Gastrocnemius medialis (tissue), 4 donors: Measurements from ENCODE around the gene PRKN. TPM values are rescaled to one million over a fixed set of nuclear protein-coding genes. Genes with fewer than 3 reads are reported as not detected.
A peak's percentile ranks its signal among the peaks of the same experiment; 100 is the strongest.

ENCODE experiments used
- ATAC-seq, 2 donors: fragments of 150-250 bp; one replicate each; pipeline ENCODE4 v1.9.1; 2016
- DNase-seq, 2 donors: peaks; one replicate each; pipeline ENCODE4 v3.0.0-alpha.2; 2019
- H3K27ac ChIP-seq, 4 donors: fragments of 200-600 bp; sonication (generic); 1 replicate in 1 of 4; 2 replicates in 3 of 4; pipeline ENCODE4 v1.5.1; 2016 to 2018; ENCODE audit warnings: mild to moderate bottlenecking in 2 of 4, moderate library complexity in 1 of 4
- H3K27me3 ChIP-seq, 3 donors: fragments of 200-600 bp; sonication (generic) in 2 of 3; 1 replicate in 1 of 3; 2 replicates in 2 of 3; pipeline versions ENCODE4 v1.5.1 to v1.6.0; 2016 to 2019; ENCODE audit warnings: mild to moderate bottlenecking in 1 of 3, moderate library complexity in 1 of 3
- H3K36me3 ChIP-seq, 2 donors: fragments of 200-600 bp; sonication (generic) in 1 of 2; one replicate each; pipeline ENCODE4 v1.5.1; 2017 to 2018
- H3K4me1 ChIP-seq, 2 donors: fragments of 200-600 bp; sonication (generic) in 1 of 2; one replicate each; pipeline ENCODE4 v1.5.1; 2016 to 2017; ENCODE audit warnings: mild to moderate bottlenecking in 2 of 2
- H3K4me3 ChIP-seq, 4 donors: fragments of 200-600 bp; sonication (generic) in 3 of 4; 1 replicate in 1 of 4; 2 replicates in 3 of 4; pipeline ENCODE4 v1.5.1; 2016 to 2019; ENCODE audit warnings: mild to moderate bottlenecking in 2 of 4
- H3K9me3 ChIP-seq, 3 donors: fragments of 200-600 bp; sonication (generic) in 2 of 3; 1 replicate in 1 of 3; 2 replicates in 2 of 3; pipeline ENCODE4 v1.5.1; 2016 to 2019
- POLR2A ChIP-seq, 2 donors: fragments of 450-650 bp; IDR thresholded peaks; one replicate each; pipeline ENCODE4 v1.6.1; 2017; ENCODE audit warnings: antibody characterized with exemption in 2 of 2, mild to moderate bottlenecking in 2 of 2, moderate library complexity in 2 of 2
- in situ Hi-C, 4 donors: fragments of 200-750 bp; cut with MboI; loops; one replicate each; pipeline versions ENCODE4 v1.15.0 to v1.8.0; 2017; ENCODE audit warnings: low sequenced_read_pairs in 4 of 4
- intact Hi-C: fragments of 100-400 bp; cut with DNase I; formaldehyde crosslinking; loops from one replicate; pipeline ENCODE4 v1.15.1; 2023; ENCODE audit warnings: low total_unique reads
- total RNA-seq, 4 donors: library from RNA; depleted of rRNA; stranded (reverse); fragments of >200 nt; gene quantifications; one replicate each; pipeline versions ENCODE4 v1.1.0 to v1.2.3, GENCODE V29; 2016
- TF ChIP-seq, protein P1 (sequence below), 5 experiments: fragments of 450-650 bp in 3 of 5; fragments of 200-600 bp in 2 of 5; sonication (generic) in 2 of 5; IDR thresholded peaks in 4 of 5; conservative IDR thresholded peaks in 1 of 5; 1 replicate in 4 of 5; 2 replicates in 1 of 5; pipeline ENCODE4 v1.5.1; 2016 to 2019; ENCODE audit warnings: antibody characterized with exemption in 5 of 5, mild to moderate bottlenecking in 3 of 5, moderate library complexity in 3 of 5

PRKN gene
- total RNA-seq, 4 donors from 2014 or later: 8.4 to 21.6 (median 13.7) TPM

DNA sequence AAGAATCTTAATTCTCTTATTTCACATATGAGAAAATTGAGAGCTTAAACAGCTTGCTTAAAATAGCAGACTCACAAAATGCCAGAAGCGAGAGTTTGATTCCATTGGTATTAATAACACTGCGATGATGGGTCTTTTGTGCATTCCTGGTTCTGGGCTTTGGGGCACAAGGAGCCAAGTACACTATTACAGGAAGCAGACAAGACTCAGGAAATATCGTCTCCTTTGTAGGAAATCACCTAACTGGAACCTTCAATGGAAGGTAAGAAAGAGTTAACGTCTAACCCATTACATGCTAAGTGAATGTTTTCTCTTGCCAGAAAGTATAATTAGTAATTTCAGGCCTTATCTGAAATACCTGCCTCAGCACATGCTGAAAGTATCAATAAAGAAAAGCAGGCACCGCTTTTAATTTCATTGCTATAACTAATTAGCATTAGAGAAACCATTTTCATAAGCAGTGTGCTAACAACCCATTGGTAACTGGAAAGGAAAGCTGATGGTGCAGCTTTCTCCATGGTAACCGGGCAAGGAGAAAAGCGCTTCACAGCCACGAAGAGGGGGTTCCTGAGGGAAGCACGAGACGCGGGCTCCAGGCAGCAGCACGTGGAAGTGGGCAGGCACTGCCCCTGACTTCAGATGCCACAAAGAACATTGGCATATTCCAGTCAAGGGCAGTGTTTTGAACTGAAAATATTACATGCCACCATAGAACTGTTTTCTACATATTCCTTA is 1247.0 kb downstream of the PRKN start:
- no peak for ATAC-seq
- Histone ChIP-seq H3K36me3 (no peaks in the 10 kb centered on the region), H3K9me3 (no peaks in the 10 kb centered on the region), H3K4me3 (no peak overlapping the region), H3K27ac (no peak overlapping the region), H3K4me1 (peaks cover 22 to 26% of the 10 kb centered on the region in 2 donors), H3K27me3 (no peaks in the 10 kb centered on the region)
- in situ Hi-C loops: no loop called here
- no peak for DNase-seq
- intact Hi-C loops: loop anchor here (5.0 kb wide), 1 partner anchor 43 kb away; no protein-coding TSS in a partner anchor
- TF ChIP-seq, protein P1, sequence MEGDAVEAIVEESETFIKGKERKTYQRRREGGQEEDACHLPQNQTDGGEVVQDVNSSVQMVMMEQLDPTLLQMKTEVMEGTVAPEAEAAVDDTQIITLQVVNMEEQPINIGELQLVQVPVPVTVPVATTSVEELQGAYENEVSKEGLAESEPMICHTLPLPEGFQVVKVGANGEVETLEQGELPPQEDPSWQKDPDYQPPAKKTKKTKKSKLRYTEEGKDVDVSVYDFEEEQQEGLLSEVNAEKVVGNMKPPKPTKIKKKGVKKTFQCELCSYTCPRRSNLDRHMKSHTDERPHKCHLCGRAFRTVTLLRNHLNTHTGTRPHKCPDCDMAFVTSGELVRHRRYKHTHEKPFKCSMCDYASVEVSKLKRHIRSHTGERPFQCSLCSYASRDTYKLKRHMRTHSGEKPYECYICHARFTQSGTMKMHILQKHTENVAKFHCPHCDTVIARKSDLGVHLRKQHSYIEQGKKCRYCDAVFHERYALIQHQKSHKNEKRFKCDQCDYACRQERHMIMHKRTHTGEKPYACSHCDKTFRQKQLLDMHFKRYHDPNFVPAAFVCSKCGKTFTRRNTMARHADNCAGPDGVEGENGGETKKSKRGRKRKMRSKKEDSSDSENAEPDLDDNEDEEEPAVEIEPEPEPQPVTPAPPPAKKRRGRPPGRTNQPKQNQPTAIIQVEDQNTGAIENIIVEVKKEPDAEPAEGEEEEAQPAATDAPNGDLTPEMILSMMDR (IDR thresholded peaks at IDR 0.05 in 4 of 5, conservative IDR thresholded peaks at IDR 0.05 in 1 of 5): no peak
- no peak for TF ChIP-seq POLR2A (IDR thresholded peaks at IDR 0.05)

DNA sequence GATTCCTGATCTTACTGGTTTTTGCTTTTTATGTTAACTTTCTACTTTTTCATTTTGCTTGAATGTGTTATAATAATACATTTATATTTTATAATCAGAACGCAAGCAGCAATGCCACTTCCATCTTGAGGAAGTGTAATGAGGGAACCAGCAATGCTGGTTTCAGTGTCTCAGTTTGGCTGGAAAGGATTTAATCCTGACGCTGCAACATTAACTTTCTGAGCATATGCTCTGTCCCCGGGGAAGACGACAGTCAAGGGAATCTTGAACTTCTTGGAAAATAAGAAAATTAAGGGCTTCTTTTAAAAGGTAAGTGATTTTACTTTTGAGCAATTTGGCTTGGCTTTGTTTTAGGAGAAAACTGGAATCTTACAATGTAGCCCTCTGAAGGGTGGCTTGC is 1248.2 kb downstream of the PRKN start:
- intact Hi-C loops: no loop called here

DNA sequence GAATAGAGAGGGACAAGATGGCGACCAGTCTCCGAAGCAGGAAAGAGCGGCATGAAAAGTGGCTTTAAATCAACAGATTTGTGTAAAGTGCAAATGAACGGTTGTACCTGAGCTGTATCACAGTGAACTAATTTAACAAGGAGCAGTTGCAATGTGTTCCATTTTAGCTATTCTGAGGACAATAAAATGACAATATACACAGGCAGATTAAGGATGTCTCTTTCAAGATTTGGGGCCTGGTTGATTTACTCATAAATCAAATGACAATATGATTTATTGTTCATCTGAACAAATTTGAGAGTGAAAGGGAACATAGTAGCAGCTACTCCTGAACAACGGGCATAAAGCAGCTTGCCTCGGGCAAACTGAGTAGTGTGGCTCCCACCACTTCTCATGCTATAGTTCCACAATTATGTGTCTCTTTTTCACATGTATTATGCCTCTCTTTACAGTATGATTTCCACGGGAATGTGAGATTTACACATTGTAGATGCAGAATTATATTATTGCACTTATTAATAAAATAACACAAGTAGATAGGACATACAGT is 1249.6 kb downstream of the PRKN start:
- no peaks in the 10 kb centered on the region for H3K9me3 ChIP-seq
- TF ChIP-seq, protein P1 (IDR thresholded peaks at IDR 0.05 in 4 of 5, conservative IDR thresholded peaks at IDR 0.05 in 1 of 5): no peak
- TF ChIP-seq POLR2A (IDR thresholded peaks at IDR 0.05): no peak
- no peaks in the 10 kb centered on the region for H3K36me3 ChIP-seq
- intact Hi-C loops: no loop called here
- H3K4me3 ChIP-seq: no peak overlapping the region
- H3K27ac ChIP-seq: no peak overlapping the region
- no peak for DNase-seq
- H3K4me1 ChIP-seq: peaks cover 19 to 26% of the 10 kb centered on the region in 2 donors
- in situ Hi-C loops: no loop called here
- ATAC-seq: no peak
- H3K27me3 ChIP-seq: no peaks in the 10 kb centered on the region

More for the DNA sequence above, 1248.2 kb downstream of the PRKN start:
- DNase-seq (no peak), ATAC-seq (no peak)
- in situ Hi-C loops: no loop called here
- TF ChIP-seq POLR2A (IDR thresholded peaks at IDR 0.05): no peak
- TF ChIP-seq, protein P1 (IDR thresholded peaks at IDR 0.05 in 4 of 5, conservative IDR thresholded peaks at IDR 0.05 in 1 of 5): no peak
- Histone ChIP-seq H3K27me3 (no peaks in the 10 kb centered on the region), H3K4me3 (no peak overlapping the region), H3K27ac (no peak overlapping the region), H3K4me1 (peaks cover 22 to 26% of the 10 kb centered on the region in 2 donors), H3K9me3 (no peaks in the 10 kb centered on the region), H3K36me3 (no peaks in the 10 kb centered on the region)

DNA sequence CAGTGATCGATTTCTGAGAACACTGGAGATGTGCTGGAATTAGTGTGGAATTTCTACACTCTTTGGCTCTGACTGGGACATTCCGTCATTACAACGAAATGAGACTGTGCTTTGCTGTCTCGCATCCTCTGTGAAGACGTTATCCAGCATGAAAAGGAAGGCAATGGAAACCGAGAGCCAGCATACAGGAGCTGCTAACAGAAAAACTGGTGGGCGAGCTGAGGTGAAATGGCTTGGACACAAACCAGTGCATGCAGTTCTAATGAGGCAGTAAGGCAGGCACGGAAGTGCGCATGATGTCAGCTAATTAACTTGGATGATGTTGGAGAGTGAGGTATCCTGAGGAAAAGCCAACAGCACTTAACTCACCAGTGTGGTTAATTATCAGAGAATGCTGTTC is 1250.9 kb downstream of the PRKN start:
- no peaks in the 10 kb centered on the region for H3K36me3 ChIP-seq
- H3K27me3 ChIP-seq: no peaks in the 10 kb centered on the region
- ATAC-seq (peak; percentile 23 to 46), DNase-seq (no peak)
- intact Hi-C loops: no loop called here
- H3K27ac ChIP-seq: peak overlapping the region; percentile 43 to 64 (median 52)
- H3K9me3 ChIP-seq: no peaks in the 10 kb centered on the region
- TF ChIP-seq, protein P1 (IDR thresholded peaks at IDR 0.05 in 4 of 5, conservative IDR thresholded peaks at IDR 0.05 in 1 of 5): no peak
- TF ChIP-seq POLR2A (IDR thresholded peaks at IDR 0.05): no peak
- peak overlapping the region in 1 of 4 donors; percentile 12 for H3K4me3 ChIP-seq
- H3K4me1 ChIP-seq: peaks cover 8 to 13% of the 10 kb centered on the region in 2 donors
- in situ Hi-C loops: no loop called here
